Colonic mucosa (tissue), 4 donors: Measurements from ENCODE around the gene INPP4A. TPM values are rescaled to one million over a fixed set of nuclear protein-coding genes. Genes with fewer than 3 reads are reported as not detected.

Experiments used
- DNase-seq: peaks from one replicate; pipeline ENCODE4 v3.0.0-alpha.2; 2020
- H3K27ac ChIP-seq: fragments of 200-600 bp; one replicate; pipeline ENCODE4 v1.8.0; 2021
- H3K27me3 ChIP-seq: fragments of 200-600 bp; one replicate; pipeline ENCODE4 v1.8.0; 2021
- H3K36me3 ChIP-seq: fragments of 200-600 bp; one replicate; pipeline ENCODE4 v1.8.0; 2021
- H3K4me1 ChIP-seq: fragments of 200-600 bp; one replicate; pipeline ENCODE4 v1.8.0; 2021; ENCODE audit warnings: mild to moderate bottlenecking
- H3K4me3 ChIP-seq: fragments of 200-600 bp; one replicate; pipeline ENCODE4 v1.8.0; 2021
- H3K9ac ChIP-seq, 2 donors: one replicate each; pipeline ENCODE4 v1.7.0; 2013; ENCODE audit warnings: control low read depth in 2 of 2, low read depth in 2 of 2, low read length in 2 of 2
- H3K9me3 ChIP-seq: fragments of 200-600 bp; one replicate; pipeline ENCODE4 v1.8.0; 2021
- intact Hi-C: fragments of 100-400 bp; cut with DNase I; formaldehyde crosslinking; loops from one replicate; pipeline ENCODE4 v1.14.1; 2022
- total RNA-seq, 2 donors: library from RNA; stranded (reverse); fragmentation: NEBNext Ultra II Directional in 1 of 2; extraction: Animal tissue kit (Norgen Biotek cat#: 25700) in 1 of 2; gene quantifications; one replicate each; pipeline ENCODE4 v1.2.1, GENCODE V29; 2021
- TF ChIP-seq, protein P1 (sequence below): fragments of 200-600 bp; IDR thresholded peaks from one replicate; pipeline ENCODE4 v1.8.0; 2022; ENCODE audit warnings: antibody characterized with exemption, mild to moderate bottlenecking
- donor health status: healthy.
- donor health status: DM: no; HTN: no; CAD: no.
- donor health status: DM: no; HTN: no; CAD: no.

INPP4A gene
- total RNA-seq, 2 donors from 2014 or later = 11.5 to 17.9 TPM

DNA sequence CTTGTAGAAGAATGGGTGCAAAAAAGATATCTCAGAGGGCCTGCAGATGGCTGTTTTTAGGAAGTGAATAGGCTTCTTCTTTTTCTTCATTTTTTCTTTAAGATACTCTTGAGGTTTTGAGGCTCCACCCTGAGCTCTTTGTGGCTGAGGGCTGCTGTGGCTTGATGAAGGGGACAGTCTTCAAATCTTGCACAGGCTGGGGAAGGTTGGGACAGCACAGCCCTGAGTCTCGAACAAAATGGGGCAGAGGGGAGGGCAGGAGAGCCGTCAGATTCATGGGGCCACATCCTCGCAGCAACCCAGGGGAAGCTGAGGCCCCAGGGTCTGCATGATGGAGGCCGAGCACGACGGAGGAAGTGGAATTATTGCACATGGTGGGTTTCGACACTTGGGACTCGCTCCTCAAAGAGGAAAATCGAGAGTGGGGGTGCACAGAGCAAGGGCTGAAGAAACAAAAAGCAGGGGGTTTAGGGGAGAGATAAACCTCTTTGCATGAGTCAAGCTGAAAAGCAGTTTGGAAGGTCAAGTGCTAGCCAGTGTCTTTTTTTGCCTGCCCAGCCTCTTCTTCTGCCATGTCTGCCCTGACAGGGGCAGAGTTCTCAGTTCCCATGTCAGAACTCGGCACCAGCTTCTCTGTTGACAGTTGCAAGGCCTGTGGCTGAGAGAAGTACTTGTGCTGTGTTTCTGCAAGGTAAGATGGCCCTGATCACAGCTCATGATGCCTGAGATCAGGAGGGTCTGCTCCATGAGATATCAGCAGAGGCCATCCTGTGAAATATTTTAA is 19.5 kb downstream of the INPP4A start:
- intact Hi-C loops = no loop called here
- H3K36me3 ChIP-seq = no peaks in the 10 kb centered on the region
- H3K27ac ChIP-seq = peak overlapping the region; percentile 39
- H3K4me1 ChIP-seq = no peaks in the 10 kb centered on the region
- TF ChIP-seq, protein P1, sequence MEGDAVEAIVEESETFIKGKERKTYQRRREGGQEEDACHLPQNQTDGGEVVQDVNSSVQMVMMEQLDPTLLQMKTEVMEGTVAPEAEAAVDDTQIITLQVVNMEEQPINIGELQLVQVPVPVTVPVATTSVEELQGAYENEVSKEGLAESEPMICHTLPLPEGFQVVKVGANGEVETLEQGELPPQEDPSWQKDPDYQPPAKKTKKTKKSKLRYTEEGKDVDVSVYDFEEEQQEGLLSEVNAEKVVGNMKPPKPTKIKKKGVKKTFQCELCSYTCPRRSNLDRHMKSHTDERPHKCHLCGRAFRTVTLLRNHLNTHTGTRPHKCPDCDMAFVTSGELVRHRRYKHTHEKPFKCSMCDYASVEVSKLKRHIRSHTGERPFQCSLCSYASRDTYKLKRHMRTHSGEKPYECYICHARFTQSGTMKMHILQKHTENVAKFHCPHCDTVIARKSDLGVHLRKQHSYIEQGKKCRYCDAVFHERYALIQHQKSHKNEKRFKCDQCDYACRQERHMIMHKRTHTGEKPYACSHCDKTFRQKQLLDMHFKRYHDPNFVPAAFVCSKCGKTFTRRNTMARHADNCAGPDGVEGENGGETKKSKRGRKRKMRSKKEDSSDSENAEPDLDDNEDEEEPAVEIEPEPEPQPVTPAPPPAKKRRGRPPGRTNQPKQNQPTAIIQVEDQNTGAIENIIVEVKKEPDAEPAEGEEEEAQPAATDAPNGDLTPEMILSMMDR = no peak
- no peaks in the 10 kb centered on the region for H3K9me3 ChIP-seq
- no peak overlapping the region for H3K4me3 ChIP-seq
- no peak for DNase-seq
- H3K27me3 ChIP-seq = no peaks in the 10 kb centered on the region
- H3K9ac ChIP-seq = peak overlapping the region; percentile 5 to 43

DNA sequence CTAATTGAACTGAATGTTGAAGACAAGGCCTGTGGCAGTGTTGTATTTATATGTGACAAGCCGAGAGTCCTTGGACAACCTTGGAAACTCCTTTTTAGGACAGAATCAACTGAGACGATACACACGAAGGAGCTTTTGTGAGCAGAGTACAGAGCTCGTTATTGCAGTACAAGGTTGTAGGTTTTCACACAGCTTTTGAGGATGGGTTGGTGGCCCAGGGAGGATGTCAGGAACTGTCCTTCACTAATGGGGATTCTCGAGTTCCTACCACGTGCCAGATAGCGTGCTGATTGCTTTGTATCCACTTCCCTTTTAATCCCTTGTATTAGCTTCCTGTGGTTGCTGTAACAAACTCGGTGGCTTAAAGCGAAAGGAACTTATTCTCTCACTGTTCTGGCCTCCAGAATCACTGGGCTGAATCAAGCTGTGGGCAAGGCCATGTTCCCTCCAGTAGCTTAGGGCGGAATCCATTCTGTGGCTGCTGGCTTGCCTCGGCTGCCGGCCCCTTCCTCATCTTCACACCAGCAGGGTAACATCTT is 20.2 kb downstream of the INPP4A start:
- H3K4me3 ChIP-seq = no peak overlapping the region
- H3K27me3 ChIP-seq = no peaks in the 10 kb centered on the region
- H3K27ac ChIP-seq = peak overlapping the region; percentile 39
- no peaks in the 10 kb centered on the region for H3K36me3 ChIP-seq
- no peaks in the 10 kb centered on the region for H3K4me1 ChIP-seq
- H3K9ac ChIP-seq = peak overlapping the region in 1 of 2 donors; percentile 67
- intact Hi-C loops = no loop called here
- DNase-seq = no peak
- H3K9me3 ChIP-seq = no peaks in the 10 kb centered on the region
- TF ChIP-seq, protein P1 = no peak

DNA sequence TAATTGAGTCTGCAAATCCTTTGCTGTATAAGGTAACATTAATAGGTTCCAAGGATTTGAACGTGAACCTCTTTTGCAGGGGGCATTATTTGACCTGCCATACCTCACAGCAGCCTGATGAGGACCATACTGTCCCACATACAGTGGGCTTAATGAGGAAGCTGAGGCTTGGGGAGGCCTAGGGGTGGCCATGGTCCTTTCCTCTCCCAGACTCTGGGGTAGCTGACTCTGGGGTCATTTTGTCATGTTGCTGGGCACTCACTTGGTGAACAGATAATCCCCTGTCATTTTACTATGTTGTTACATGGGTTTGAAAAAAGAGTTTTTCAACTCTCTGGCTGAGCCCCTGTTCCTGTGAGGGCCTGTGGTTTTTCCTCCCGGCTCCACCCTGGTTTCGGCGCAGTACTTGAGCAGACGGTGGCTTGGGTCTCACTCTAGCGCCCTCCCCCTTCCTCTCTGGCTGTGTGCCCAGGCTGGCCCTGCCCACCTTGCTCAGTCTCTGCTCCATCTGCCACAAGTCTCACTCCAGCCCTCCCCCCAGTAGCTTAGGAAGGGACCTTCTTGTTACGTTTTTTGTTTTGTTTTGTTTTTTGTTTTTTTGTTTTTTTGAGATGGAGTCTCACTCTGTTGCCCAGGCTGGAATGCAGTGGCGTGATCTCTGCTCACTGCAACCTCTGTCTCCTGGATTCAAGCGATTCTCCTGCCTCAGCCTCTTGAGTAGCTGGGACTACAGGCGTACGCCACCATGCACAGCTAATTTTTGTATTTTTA is 21.0 kb downstream of the INPP4A start:
- H3K4me3 ChIP-seq = no peak overlapping the region
- H3K27me3 ChIP-seq = no peaks in the 10 kb centered on the region
- intact Hi-C loops = no loop called here
- peak; percentile 79 for DNase-seq
- no peaks in the 10 kb centered on the region for H3K9me3 ChIP-seq
- H3K4me1 ChIP-seq = no peaks in the 10 kb centered on the region
- H3K27ac ChIP-seq = peak overlapping the region; percentile 39
- TF ChIP-seq, protein P1 = no peak
- H3K36me3 ChIP-seq = no peaks in the 10 kb centered on the region
- peak overlapping the region in 1 of 2 donors; percentile 67 for H3K9ac ChIP-seq

DNA sequence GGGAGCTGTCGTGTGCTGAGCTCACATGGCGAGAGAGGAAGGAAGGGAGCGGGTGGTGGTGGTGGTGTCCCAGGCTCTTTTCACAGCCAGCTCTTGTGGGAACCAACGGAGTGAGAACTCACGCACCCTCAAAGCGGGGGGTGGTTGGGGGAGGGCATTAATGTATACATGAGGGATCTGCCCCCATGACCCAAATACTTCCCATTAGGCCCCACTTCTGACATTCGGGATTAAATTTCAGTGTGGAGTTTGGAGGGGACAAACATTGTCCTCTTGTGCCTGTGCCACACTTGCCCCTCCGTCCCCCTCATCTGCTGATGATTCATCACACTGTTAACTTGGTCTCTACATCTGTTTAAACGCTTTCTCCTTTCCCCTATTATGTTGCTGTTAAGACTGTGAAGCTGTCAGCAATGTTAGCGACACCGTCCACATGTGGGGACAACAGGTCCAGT is 22.5 kb downstream of the INPP4A start:
- H3K9ac ChIP-seq = no peak overlapping the region
- no peaks in the 10 kb centered on the region for H3K9me3 ChIP-seq
- H3K36me3 ChIP-seq = no peaks in the 10 kb centered on the region
- TF ChIP-seq, protein P1 = no peak
- no peak for DNase-seq
- no peak overlapping the region for H3K27ac ChIP-seq
- H3K27me3 ChIP-seq = no peaks in the 10 kb centered on the region
- H3K4me1 ChIP-seq = no peaks in the 10 kb centered on the region
- intact Hi-C loops = no loop called here
- no peak overlapping the region for H3K4me3 ChIP-seq

DNA sequence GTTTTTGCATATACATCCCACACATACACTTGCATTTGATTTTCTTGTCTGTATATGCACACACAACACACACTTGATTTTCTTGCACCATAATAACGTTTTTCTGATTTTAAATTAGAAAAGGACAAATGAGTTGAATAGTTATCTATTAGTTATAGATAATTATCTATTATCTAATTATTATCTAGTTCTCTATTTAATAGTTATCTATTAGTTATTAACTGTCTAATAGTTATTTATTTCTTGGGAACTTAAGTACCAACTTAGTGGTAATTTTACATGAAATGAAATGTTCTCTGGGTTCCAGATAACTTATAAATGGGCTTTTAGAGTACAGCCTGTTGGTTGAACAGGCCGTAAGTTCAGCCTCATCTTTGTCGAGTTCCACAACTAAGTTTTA is 23.0 kb downstream of the INPP4A start:
- H3K27ac ChIP-seq = no peak overlapping the region
- H3K27me3 ChIP-seq = no peaks in the 10 kb centered on the region
- H3K36me3 ChIP-seq = no peaks in the 10 kb centered on the region
- H3K4me1 ChIP-seq = no peaks in the 10 kb centered on the region
- TF ChIP-seq, protein P1 = no peak
- DNase-seq = no peak
- H3K9ac ChIP-seq = no peak overlapping the region
- intact Hi-C loops = no loop called here
- H3K4me3 ChIP-seq = no peak overlapping the region
- H3K9me3 ChIP-seq = no peaks in the 10 kb centered on the region
